Prostate gland (tissue), 2 donors: ENCODE data around the gene CES3.

Experiments
- POLR2A ChIP-seq: fragments of 450-650 bp; IDR thresholded peaks from one replicate; pipeline ENCODE4 v1.6.1; 2016; ENCODE audit warnings: antibody characterized with exemption, mild to moderate bottlenecking
- TF ChIP-seq, protein P1 (sequence below), 4 experiments: fragments of 200-600 bp in 2 of 4; fragments of 450-650 bp in 2 of 4; sonication (generic) in 2 of 4; IDR thresholded peaks; 1 replicate in 3 of 4; 2 replicates in 1 of 4; pipeline ENCODE4 v1.5.1; 2016 to 2019; ENCODE audit warnings: antibody characterized with exemption in 4 of 4, mild to moderate bottlenecking in 2 of 4, moderate library complexity in 2 of 4

GRCh38 chr16:66937725-66938337 lies 23.2 kb upstream of the CES3 start:
- TF ChIP-seq, protein P1, sequence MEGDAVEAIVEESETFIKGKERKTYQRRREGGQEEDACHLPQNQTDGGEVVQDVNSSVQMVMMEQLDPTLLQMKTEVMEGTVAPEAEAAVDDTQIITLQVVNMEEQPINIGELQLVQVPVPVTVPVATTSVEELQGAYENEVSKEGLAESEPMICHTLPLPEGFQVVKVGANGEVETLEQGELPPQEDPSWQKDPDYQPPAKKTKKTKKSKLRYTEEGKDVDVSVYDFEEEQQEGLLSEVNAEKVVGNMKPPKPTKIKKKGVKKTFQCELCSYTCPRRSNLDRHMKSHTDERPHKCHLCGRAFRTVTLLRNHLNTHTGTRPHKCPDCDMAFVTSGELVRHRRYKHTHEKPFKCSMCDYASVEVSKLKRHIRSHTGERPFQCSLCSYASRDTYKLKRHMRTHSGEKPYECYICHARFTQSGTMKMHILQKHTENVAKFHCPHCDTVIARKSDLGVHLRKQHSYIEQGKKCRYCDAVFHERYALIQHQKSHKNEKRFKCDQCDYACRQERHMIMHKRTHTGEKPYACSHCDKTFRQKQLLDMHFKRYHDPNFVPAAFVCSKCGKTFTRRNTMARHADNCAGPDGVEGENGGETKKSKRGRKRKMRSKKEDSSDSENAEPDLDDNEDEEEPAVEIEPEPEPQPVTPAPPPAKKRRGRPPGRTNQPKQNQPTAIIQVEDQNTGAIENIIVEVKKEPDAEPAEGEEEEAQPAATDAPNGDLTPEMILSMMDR (IDR thresholded peaks at IDR 0.05) = no peak
- TF ChIP-seq POLR2A = no peak
